ENCODE data around the gene ZIM2. TPM values are rescaled to one million over a fixed set of nuclear protein-coding genes. Genes with fewer than 3 reads are reported as not detected.

The ZIM2 gene
- total and polyA plus RNA-seq, 2 of the 4 experiments (the other 2 are of a cell fraction): not detected

GRCh38 chr19:56831255-56831654, 9.3 kb downstream of the ZIM2 start:
- no peak overlapping the region for H2BK15ac ChIP-seq (ENCODE audit: low read depth, low read length)
- no peak overlapping the region for H3K23ac ChIP-seq (ENCODE audit: low read depth, low read length)
- H2AK9ac ChIP-seq (replicated peaks; ENCODE audit: low read depth, low read length, poor library complexity): no peak overlapping the region
- no TSS peak for BruUV-seq (replicated peaks)
- H3K4me3 ChIP-seq (ENCODE audit: insufficient read depth, low read depth, low read length): no peak overlapping the region
- H3K4ac ChIP-seq (ENCODE audit: low read depth, low read length): no peak overlapping the region
- no peak overlapping the region for H3K27ac ChIP-seq (ENCODE audit: insufficient read depth, low read length)
- DNase-seq (no peak), ATAC-seq (ENCODE audit: low read depth) (no peak)
- H3K18ac ChIP-seq (ENCODE audit: low read depth, low read length): no peak overlapping the region
- no peaks in the 10 kb centered on the region for H3K27me3 ChIP-seq (ENCODE audit: control insufficient read depth, insufficient read depth, low read length)
- H4K20me1 ChIP-seq (ENCODE audit: insufficient read depth, low read length): no peaks in the 10 kb centered on the region
- POLR2A ChIA-PET (ENCODE audit: unreplicated experiment): no interaction called here
- H2BK5ac ChIP-seq (ENCODE audit: low read depth, low read length, poor library complexity, severe bottlenecking): no peak overlapping the region
- dilution Hi-C loops (cut with HindIII; ENCODE audit: low sequenced_read_pairs, unreplicated experiment): no loop called here
- no peaks in the 10 kb centered on the region for H3K9me1 ChIP-seq (ENCODE audit: insufficient read depth, low read length)
- no peak overlapping the region for H3K4me2 ChIP-seq (ENCODE audit: low read depth, low read length)
- H3K79me1 ChIP-seq (ENCODE audit: low read depth in 1 of 2, low read length in 2 of 2): no peaks in the 10 kb centered on the region
- no peak overlapping the region for H3K9ac ChIP-seq (ENCODE audit: low read depth, low read length)
- H4K5ac ChIP-seq (ENCODE audit: low read depth, low read length): no peak overlapping the region
- intact Hi-C loops (cut with micrococcal nuclease): no loop called here
- H3K36me3 ChIP-seq (ENCODE audit: control insufficient read depth, insufficient read depth, low read length): no peaks in the 10 kb centered on the region
- no peaks in the 10 kb centered on the region for H3K4me1 ChIP-seq (ENCODE audit: control insufficient read depth, insufficient read depth, low read length)
- no peak overlapping the region for H4K91ac ChIP-seq (ENCODE audit: insufficient read depth, low read depth, low read length)
- no peak overlapping the region for H3K14ac ChIP-seq (replicated peaks; ENCODE audit: low read depth, low read length)
- no peak overlapping the region for H2AK5ac ChIP-seq (ENCODE audit: low read depth, low read length)
- no peak overlapping the region for H3K56ac ChIP-seq (ENCODE audit: extremely low read depth, insufficient read depth, low read length)
- H3K9me3 ChIP-seq (ENCODE audit: control insufficient read depth, insufficient read depth, low read length): peaks cover 32% of the 10 kb centered on the region
- H2BK20ac ChIP-seq (ENCODE audit: low read depth, low read length): no peak overlapping the region
- no peak overlapping the region for H4K8ac ChIP-seq (ENCODE audit: low read depth in 2 of 2, low read length in 2 of 2)
- CTCF ChIA-PET: no interaction called here
- H2BK120ac ChIP-seq (ENCODE audit: low read depth, low read length): no peak overlapping the region
- H2AFZ ChIP-seq (replicated peaks; ENCODE audit: low read length, poor library complexity): no peak overlapping the region
- in situ Hi-C loops (cut with MboI; ENCODE audit: low sequenced_read_pairs): no loop called here
- TF ChIP-seq MXI1 (IDR thresholded peaks at IDR 0.05; ENCODE audit: borderline replicate concordance, low read depth, low read length) (no peak), CTCF (conservative IDR thresholded peaks at IDR 0.05; ENCODE audit: low read depth, low read length) (no peak), BHLHE40 (IDR thresholded peaks at IDR 0.05; ENCODE audit: low read depth, low read length) (no peak), MAFK (IDR thresholded peaks at IDR 0.05; ENCODE audit: low read depth, low read length) (no peak), SMC3 (IDR thresholded peaks at IDR 0.05; ENCODE audit: low read depth, low read length) (no peak), CHD1 (IDR thresholded peaks at IDR 0.05; ENCODE audit: low read depth, low read length) (no peak), NFE2L2 (IDR thresholded peaks at IDR 0.05; ENCODE audit: low read depth, low read length) (no peak), RFX5 (IDR thresholded peaks at IDR 0.05; ENCODE audit: low read depth, low read length) (no peak), CEBPB (IDR thresholded peaks at IDR 0.05; ENCODE audit: low read depth, low read length) (no peak), MAZ (IDR thresholded peaks at IDR 0.05; ENCODE audit: borderline replicate concordance, low read depth, low read length) (no peak), RAD21 (IDR thresholded peaks at IDR 0.05; ENCODE audit: low read length) (no peak), USF2 (IDR thresholded peaks at IDR 0.05; ENCODE audit: low read depth, low read length) (no peak), FOS (IDR thresholded peaks at IDR 0.05; ENCODE audit: low read depth, low read length) (no peak), RCOR1 (IDR thresholded peaks at IDR 0.05; ENCODE audit: insufficient replicate concordance, low read length) (no peak), POLR2A (IDR thresholded peaks at IDR 0.05; ENCODE audit: low read depth, low read length) (no peak)
- TF ChIP-seq, protein P1, sequence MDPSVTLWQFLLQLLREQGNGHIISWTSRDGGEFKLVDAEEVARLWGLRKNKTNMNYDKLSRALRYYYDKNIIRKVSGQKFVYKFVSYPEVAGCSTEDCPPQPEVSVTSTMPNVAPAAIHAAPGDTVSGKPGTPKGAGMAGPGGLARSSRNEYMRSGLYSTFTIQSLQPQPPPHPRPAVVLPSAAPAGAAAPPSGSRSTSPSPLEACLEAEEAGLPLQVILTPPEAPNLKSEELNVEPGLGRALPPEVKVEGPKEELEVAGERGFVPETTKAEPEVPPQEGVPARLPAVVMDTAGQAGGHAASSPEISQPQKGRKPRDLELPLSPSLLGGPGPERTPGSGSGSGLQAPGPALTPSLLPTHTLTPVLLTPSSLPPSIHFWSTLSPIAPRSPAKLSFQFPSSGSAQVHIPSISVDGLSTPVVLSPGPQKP (IDR thresholded peaks at IDR 0.05; ENCODE audit: borderline replicate concordance, low read depth, low read length): no peak
- no CpG with 5 or more reads among the region's 2 CpGs for WGBS, 2 experiments (ENCODE audit: extremely low coverage in 2 of 2, insufficient read length in 1 of 2)

Data from IMR-90 (cell line).